ENCODE data around the gene FGD4.

- TF ChIP-seq POLR2A (IDR thresholded peaks at IDR 0.05) (no peak), CTCF (IDR thresholded peaks at IDR 0.05) (no peak)
Observed at GRCh38 chr12:32478166-32478565, 78.8 kb downstream of the FGD4 start.

Data from testis (tissue), 2 donors.